ENCODE measurements around the gene CAP2.
"Not testable (repeated sequence)": the region's sequence is repeated elsewhere in the genome, so short reads cannot be mapped to it uniquely, and the experiment has no call there.

Gene CAP2

DNA sequence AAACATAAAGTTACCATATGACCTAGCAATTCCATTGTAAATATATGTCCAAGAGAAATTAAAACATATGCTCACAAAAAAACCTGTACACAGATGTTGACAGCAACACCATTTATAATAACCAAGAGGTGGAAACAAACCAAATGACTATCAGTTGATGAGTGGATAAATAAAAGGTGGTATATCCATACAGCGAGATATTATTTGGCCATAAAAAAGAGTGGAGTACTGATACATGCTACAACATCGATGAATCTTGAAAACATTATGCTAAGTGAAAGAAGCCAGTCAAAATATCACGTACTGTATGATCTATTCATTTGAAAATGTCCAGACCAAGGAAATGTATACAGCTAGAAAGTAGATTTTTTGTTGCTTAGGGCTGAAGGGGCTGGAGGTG lies 2.9 kb downstream of the CAP2 start:
- DNase-seq (ENCODE audit: low spot score) = no peak

DNA sequence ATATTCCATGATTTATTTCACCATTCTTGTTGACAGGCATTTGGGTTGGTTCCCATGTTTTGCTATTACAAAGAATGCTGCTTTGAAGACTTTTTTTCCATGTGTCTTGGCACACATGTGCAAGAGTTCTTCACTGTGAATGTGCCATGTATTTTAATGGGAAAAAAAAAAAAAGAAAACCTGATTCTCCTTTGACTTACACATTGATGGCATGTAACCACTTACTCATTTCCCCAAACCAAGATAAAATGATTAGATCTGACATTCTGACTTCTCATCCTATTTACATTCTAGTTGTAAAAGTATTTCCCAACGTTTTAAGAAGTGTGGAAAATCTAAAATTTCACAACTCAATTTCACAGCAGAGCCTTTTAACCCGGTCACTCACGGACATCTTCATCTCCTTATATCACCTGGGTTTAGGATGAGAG lies 4.4 kb downstream of the CAP2 start:
- DNase-seq (ENCODE audit: low spot score) = no peak

GRCh38 chr6:17405181-17405943 lies 12.0 kb downstream of the CAP2 start:
- not testable (repeated sequence) for DNase-seq (ENCODE audit: low spot score)

GRCh38 chr6:17405944-17406245 lies 12.5 kb downstream of the CAP2 start:
- no peak for DNase-seq (ENCODE audit: low spot score)

DNA sequence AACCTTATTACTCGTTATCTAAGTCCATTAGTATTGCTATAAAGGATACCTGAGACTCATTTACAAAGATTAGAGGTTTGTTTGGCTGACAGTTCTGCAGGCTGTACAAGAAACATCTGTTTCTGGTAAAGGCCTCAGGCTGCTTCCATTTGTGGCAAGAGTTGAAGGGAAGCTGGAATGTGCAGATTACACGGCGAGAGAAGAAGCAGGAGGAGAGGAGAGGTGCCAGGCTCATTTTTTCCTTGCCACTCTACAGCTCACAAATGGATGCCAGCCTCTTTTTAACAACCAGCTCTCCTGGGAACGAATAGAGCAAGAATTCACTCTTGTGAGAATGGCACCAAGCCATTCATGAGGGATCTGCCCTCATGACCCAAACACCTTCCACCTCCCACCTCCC lies 14.7 kb downstream of the CAP2 start:
- no peak for DNase-seq (ENCODE audit: low spot score)

GRCh38 chr6:17410281-17410680 lies 16.9 kb downstream of the CAP2 start:
- no peak for DNase-seq (ENCODE audit: low spot score)

GRCh38 chr6:17413313-17413750 lies 19.9 kb downstream of the CAP2 start:
- DNase-seq (ENCODE audit: low spot score) = no peak

- DNase-seq (ENCODE audit: low spot score) = not testable (repeated sequence)
Measured at GRCh38 chr6:17414395-17414794, 21.0 kb downstream of the CAP2 start.

DNA sequence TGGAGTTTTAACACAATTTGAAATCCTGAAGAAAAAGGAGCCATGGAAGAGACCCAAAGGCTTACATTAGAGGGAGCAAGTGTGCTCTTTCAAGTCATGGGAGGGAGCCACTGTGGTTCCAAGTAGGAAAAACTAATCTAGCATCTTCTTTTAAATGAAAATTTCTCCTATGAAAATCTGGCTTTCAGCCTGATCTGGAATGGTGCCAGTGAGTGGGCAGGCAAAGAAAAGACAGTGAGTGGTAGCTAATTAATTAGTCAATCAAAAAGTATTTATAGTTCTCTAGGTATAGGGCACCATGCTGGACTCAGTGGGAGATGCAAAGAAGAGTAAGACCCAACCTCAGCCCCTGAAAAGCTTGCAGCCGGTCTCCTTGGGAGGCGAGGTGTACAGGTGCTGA lies 21.9 kb downstream of the CAP2 start:
- no peak for DNase-seq (ENCODE audit: low spot score)

DNA sequence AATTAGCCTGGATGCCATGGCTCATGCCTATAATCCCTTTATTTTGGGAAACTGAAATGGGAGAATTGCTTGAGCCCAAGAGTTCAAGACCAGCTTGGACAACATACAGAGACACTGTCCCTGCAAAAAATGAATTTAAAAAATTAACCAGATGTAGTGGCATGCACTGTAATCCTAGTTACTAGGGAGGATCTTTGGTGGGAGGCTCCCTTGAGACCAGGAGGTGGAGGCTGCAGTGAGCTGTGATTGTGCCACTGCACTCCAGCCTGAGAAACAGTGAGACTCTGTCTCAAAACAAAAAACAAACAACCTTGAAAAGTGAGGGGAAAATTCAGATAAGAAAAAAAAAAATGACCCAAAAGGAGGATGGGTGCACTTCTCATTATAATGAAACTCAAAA lies 23.4 kb downstream of the CAP2 start:
- no peak for DNase-seq (ENCODE audit: low spot score)

- DNase-seq (ENCODE audit: low spot score) = no peak
Measured at GRCh38 chr6:17417817-17418216, 24.4 kb downstream of the CAP2 start.

DNA sequence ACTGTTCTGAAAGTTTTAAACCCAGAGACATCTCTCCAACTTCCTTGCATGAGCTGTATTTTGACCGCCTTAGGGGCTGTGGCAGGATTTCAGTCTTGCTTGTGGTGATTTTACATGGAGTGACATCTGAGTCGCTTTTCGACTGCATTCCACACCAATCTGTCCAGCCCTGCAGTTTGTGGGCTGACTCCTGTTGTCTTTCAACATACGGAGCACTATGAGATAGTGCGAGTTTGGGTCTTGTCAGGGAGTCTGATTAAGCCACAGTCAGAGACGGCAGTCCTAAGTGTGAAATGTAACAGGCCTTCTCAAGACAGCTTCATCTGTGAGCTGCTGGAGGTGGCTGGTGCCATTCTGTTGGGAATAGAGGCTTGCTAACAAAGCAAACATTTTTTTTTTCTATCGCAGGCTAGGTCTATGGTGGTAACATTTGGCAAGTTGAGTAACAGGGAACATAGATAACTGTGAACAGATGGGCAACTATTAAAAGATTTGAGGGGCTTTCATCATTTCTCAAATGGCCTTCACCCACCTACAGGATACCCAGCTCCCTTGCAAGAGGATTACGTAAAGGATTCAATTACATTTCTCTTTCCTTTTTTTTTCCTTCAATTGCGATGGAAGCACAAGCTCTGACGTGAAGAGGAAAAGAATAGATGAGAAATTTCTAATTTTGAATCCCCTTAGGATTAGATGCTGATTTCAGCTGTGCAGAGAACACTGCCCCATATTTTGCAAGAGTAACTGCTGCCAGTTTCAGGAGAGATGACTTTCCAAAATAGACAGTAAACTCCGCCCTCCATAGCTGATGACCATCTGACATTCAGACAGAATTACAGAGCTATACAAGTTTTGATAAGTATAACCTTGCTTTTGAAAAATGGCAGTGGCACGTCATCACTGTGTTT lies 25.1 kb downstream of the CAP2 start:
- DNase-seq (ENCODE audit: low spot score) = no peak

- DNase-seq (ENCODE audit: low spot score) = no peak
Measured at GRCh38 chr6:17419189-17419575, 25.8 kb downstream of the CAP2 start.

DNA sequence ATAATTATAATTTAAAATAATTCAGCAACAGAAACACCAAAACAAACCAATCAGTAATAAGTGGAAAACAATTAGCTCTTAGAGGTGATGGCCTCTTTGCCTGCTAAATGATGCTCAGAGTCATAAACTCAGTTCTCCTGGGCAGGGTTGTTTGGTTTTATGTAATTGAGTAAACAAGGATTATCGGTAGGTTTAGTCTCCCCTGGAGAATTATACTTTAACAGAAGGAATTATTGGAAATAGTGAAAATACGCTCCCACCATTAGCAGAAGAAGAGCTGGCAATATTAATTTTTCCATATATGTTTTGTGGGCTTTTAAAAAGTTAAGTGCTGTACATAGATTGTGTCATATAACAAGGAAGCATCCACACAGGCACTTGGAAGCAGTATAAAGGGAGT lies 27.0 kb downstream of the CAP2 start:
- DNase-seq (ENCODE audit: low spot score) = no peak

GRCh38 chr6:17421406-17421805 lies 28.0 kb downstream of the CAP2 start:
- DNase-seq (ENCODE audit: low spot score) = no peak

DNA sequence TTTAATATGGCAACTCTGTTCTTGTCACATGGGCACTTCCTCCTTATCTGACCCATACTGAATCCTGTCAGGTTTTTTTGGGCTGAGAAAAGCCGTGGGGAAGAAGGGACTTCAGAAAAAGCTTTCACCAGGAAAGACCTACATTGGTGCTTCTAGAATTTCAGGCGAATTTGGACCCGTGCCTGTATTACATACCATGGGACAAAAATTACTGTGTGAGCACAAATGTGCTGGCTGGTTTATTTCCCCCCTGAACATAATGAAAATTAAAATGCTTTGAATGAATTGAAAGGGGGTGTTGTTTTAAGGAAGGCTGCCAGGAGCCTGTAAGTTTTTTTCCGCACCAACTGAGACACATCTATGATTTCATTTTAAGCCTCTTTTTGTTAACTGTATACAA lies 29.6 kb downstream of the CAP2 start:
- no peak for DNase-seq (ENCODE audit: low spot score)

DNA sequence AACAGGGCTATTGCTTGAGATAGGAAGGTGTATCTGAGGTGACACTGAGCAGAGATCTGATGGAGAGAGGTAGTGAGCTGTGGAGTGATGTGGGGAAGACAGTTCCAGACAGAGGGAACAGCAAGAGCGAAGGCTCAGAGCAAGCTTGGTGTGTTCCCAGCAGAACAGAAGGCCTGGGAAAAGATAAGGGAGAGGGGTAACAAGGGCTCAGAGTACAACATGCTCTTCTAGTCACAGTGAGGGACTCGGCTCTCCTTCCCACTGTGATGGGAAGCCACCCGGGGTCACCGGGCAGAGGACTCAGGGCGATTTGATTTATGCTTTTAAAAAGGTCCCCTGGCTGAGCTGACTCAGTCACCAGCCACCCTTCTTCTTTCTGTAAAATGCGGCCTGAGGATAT lies 33.7 kb downstream of the CAP2 start:
- DNase-seq (ENCODE audit: low spot score) = no peak

- no peak for DNase-seq (ENCODE audit: low spot score)
Measured at GRCh38 chr6:17427617-17428016, 34.2 kb downstream of the CAP2 start.

DNA sequence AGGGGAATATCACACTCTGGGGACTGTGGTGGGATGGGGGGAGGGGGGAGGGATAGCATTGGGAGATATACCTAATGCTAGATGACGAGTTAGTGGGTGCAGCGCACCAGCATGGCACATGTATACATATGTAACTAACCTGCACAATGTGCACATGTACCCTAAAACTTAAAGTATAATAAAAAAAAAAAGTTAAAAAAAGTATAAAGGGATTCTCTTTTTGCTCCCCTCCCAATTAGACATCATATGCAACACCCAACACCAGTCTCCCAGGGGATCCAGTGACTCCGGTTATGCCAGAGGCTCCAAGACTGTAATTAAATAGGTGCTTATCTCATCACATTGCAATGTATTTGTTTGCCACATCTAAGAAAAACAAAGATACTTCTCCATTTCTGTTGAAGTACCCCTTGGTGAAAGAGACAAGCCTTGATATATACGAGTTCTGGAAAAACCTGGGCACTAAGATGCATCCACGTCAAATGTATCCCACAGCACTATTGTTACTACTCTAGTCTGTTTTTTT lies 35.3 kb downstream of the CAP2 start:
- DNase-seq (ENCODE audit: low spot score) = not testable (repeated sequence)

- DNase-seq (ENCODE audit: low spot score) = no peak
Measured at GRCh38 chr6:17429383-17430061, 36.1 kb downstream of the CAP2 start.

DNA sequence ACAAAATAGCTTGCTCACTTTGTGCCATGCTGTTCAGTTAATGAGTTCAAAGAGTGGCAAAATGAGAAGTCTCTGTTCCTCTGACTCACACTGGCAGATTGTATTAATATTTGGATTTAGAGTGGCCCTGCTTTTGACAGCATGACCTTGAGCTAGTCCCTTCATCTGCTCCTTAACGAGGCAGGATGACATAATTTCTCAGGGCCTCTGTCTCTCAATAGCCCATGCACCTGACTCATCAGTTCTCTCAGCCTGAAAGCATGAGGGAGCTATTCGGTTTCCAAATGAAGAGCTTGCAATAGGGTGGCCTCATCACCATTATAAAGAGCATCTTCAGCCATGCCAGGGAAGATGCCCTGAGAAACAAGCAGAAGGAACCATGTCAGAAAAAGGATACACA lies 38.2 kb downstream of the CAP2 start:
- DNase-seq (ENCODE audit: low spot score) = no peak

GRCh38 chr6:17432356-17432755 lies 39.0 kb downstream of the CAP2 start:
- DNase-seq (ENCODE audit: low spot score) = no peak
